ENCODE results near the gene MINDY4. TPM values are rescaled to one million over a fixed set of nuclear protein-coding genes. Genes with fewer than 3 reads are reported as not detected.

The MINDY4 gene
- total RNA-seq, 1 donor from 2014 or later: 8.4 TPM

GRCh38 chr7:30815388-30815854, 44.2 kb downstream of the MINDY4 start:
- no peak for TF ChIP-seq CTCF (conservative IDR thresholded peaks at IDR 0.05)
- Mint-ChIP-seq H3K36me3 (peaks cover 5% of the 10 kb centered on the region), H3K4me3 (no peak overlapping the region), H3K27me3 (no peaks in the 10 kb centered on the region), H3K27ac (no peak overlapping the region), H3K4me1 (ENCODE audit: unreplicated experiment) (no peaks in the 10 kb centered on the region), H3K9me3 (no peaks in the 10 kb centered on the region)
- no peak for DNase-seq (ENCODE audit: extremely low spot score, unreplicated experiment)

- TF ChIP-seq CTCF (conservative IDR thresholded peaks at IDR 0.05): no peak
- H3K4me3 Mint-ChIP-seq: no peak overlapping the region
- H3K27ac Mint-ChIP-seq: no peak overlapping the region
- no peaks in the 10 kb centered on the region for H3K27me3 Mint-ChIP-seq
- peaks cover 5% of the 10 kb centered on the region for H3K36me3 Mint-ChIP-seq
- H3K9me3 Mint-ChIP-seq: no peaks in the 10 kb centered on the region
- H3K4me1 Mint-ChIP-seq (ENCODE audit: unreplicated experiment): no peaks in the 10 kb centered on the region
- no peak for DNase-seq (ENCODE audit: extremely low spot score, unreplicated experiment)
Observed at GRCh38 chr7:30815951-30816644, 44.9 kb downstream of the MINDY4 start.

- no peak for DNase-seq (ENCODE audit: extremely low spot score, unreplicated experiment)
- Mint-ChIP-seq H3K4me1 (ENCODE audit: unreplicated experiment) (no peaks in the 10 kb centered on the region), H3K4me3 (no peak overlapping the region), H3K9me3 (no peaks in the 10 kb centered on the region), H3K27me3 (no peaks in the 10 kb centered on the region), H3K36me3 (peaks cover 5% of the 10 kb centered on the region), H3K27ac (no peak overlapping the region)
- TF ChIP-seq CTCF (conservative IDR thresholded peaks at IDR 0.05): no peak
Observed at GRCh38 chr7:30816645-30817370, 45.6 kb downstream of the MINDY4 start.

- no peak overlapping the region for H3K4me3 Mint-ChIP-seq
- H3K9me3 Mint-ChIP-seq: no peaks in the 10 kb centered on the region
- no peak for DNase-seq (ENCODE audit: extremely low spot score, unreplicated experiment)
- H3K36me3 Mint-ChIP-seq: peaks cover 1% of the 10 kb centered on the region
- H3K27me3 Mint-ChIP-seq: no peaks in the 10 kb centered on the region
- H3K27ac Mint-ChIP-seq: no peak overlapping the region
- TF ChIP-seq CTCF (conservative IDR thresholded peaks at IDR 0.05): no peak
- H3K4me1 Mint-ChIP-seq (ENCODE audit: unreplicated experiment): no peaks in the 10 kb centered on the region
Observed at GRCh38 chr7:30817371-30817767, 46.2 kb downstream of the MINDY4 start.

- no peak overlapping the region for H3K4me3 Mint-ChIP-seq
- no peak for DNase-seq (ENCODE audit: extremely low spot score, unreplicated experiment)
- no peak overlapping the region for H3K27ac Mint-ChIP-seq
- peaks cover 5% of the 10 kb centered on the region for H3K9me3 Mint-ChIP-seq
- no peaks in the 10 kb centered on the region for H3K27me3 Mint-ChIP-seq
- TF ChIP-seq CTCF (conservative IDR thresholded peaks at IDR 0.05): no peak
- H3K4me1 Mint-ChIP-seq (ENCODE audit: unreplicated experiment): peaks cover 7% of the 10 kb centered on the region
- peaks cover 11% of the 10 kb centered on the region for H3K36me3 Mint-ChIP-seq
Observed at GRCh38 chr7:30824821-30825720, 53.9 kb downstream of the MINDY4 start.

All from type B pancreatic cell (in vitro differentiated cells).